ENCODE results near the gene PHACTR3. TPM values are rescaled to one million over a fixed set of nuclear protein-coding genes. Genes with fewer than 3 reads are reported as not detected.

Gene PHACTR3
- total RNA-seq, 1 donor from 2014 or later: 0.14 TPM

DNA sequence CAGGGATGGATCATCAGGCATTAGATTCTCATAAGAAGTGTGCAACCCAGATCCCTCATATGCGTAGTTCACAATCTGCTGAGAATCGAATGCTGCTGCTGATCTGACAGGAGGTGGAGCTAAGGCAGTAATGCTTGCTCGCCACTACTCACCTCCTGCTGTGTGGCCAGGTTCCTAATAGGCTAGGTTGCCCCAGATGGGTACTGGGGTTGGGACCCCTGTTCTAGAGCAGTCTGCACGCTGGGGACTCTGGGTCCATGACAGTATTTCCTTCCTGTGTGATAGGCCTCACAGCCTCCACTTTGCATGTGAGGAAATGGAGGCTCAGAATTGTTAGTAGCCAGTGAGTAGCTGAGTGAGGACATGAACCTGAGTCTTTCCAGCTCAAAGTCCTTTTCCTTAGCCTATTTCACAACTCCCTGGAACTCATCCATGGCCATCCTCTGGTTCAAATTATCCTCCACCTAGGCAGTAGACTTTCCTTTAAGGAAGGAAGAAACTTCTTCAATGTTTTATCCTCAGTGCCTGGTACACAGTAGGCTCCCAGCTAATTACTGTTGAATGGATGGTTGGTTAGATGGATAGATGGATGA, 211.9 kb downstream of the PHACTR3 start:
- peaks cover 3% of the 10 kb centered on the region for H3K9me3 Mint-ChIP-seq (ENCODE audit: unreplicated experiment)
- Histone ChIP-seq H2AFZ (ENCODE audit: low read depth, low read length) (no peak overlapping the region), H3K4me1 (ENCODE audit: insufficient read depth, low read length) (no peaks in the 10 kb centered on the region), H3K79me2 (ENCODE audit: insufficient read depth, low read length) (no peaks in the 10 kb centered on the region), H3K9me3 (ENCODE audit: insufficient read depth, low read depth, low read length) (peaks cover 6% of the 10 kb centered on the region), H3K4me2 (ENCODE audit: low read length) (no peak overlapping the region), H4K20me1 (ENCODE audit: insufficient read depth, low read length) (no peaks in the 10 kb centered on the region), H3K36me3 (ENCODE audit: insufficient read depth, low read length) (no peaks in the 10 kb centered on the region), H3K27ac (ENCODE audit: low read depth, low read length) (no peak overlapping the region), H3K9ac (ENCODE audit: low read length) (no peak overlapping the region), H3K4me3 (ENCODE audit: insufficient read depth, low read depth, low read length) (no peak overlapping the region), H3K27me3 (ENCODE audit: insufficient read depth, low read length) (no peaks in the 10 kb centered on the region)
- H3K36me3 Mint-ChIP-seq (ENCODE audit: low read depth, unreplicated experiment): no peaks in the 10 kb centered on the region
- DNase-seq (ENCODE audit: low read depth) (no peak), FAIRE-seq (no peak)
- H3K4me3 Mint-ChIP-seq (ENCODE audit: unreplicated experiment): no peak overlapping the region
- no peaks in the 10 kb centered on the region for H3K4me1 Mint-ChIP-seq (ENCODE audit: low read depth, unreplicated experiment)
- no peak overlapping the region for H3K27ac Mint-ChIP-seq (ENCODE audit: unreplicated experiment)
- TF ChIP-seq, protein P1, sequence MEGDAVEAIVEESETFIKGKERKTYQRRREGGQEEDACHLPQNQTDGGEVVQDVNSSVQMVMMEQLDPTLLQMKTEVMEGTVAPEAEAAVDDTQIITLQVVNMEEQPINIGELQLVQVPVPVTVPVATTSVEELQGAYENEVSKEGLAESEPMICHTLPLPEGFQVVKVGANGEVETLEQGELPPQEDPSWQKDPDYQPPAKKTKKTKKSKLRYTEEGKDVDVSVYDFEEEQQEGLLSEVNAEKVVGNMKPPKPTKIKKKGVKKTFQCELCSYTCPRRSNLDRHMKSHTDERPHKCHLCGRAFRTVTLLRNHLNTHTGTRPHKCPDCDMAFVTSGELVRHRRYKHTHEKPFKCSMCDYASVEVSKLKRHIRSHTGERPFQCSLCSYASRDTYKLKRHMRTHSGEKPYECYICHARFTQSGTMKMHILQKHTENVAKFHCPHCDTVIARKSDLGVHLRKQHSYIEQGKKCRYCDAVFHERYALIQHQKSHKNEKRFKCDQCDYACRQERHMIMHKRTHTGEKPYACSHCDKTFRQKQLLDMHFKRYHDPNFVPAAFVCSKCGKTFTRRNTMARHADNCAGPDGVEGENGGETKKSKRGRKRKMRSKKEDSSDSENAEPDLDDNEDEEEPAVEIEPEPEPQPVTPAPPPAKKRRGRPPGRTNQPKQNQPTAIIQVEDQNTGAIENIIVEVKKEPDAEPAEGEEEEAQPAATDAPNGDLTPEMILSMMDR (IDR thresholded peaks at IDR 0.05; ENCODE audit: insufficient read depth, low read depth, low read length): no peak
- TF ChIP-seq EZH2 (IDR thresholded peaks at IDR 0.05; ENCODE audit: insufficient read depth, low read length): no peak
- peaks cover 36% of the 10 kb centered on the region for H3K27me3 Mint-ChIP-seq (ENCODE audit: low read depth, unreplicated experiment)

GRCh38 chr20:59817406-59817805, 213.1 kb downstream of the PHACTR3 start:
- H3K4me3 Mint-ChIP-seq (ENCODE audit: unreplicated experiment): no peak overlapping the region
- peaks cover 3% of the 10 kb centered on the region for H3K9me3 Mint-ChIP-seq (ENCODE audit: unreplicated experiment)
- TF ChIP-seq, protein P1 (IDR thresholded peaks at IDR 0.05; ENCODE audit: insufficient read depth, low read depth, low read length): no peak
- TF ChIP-seq EZH2 (IDR thresholded peaks at IDR 0.05; ENCODE audit: insufficient read depth, low read length): no peak
- no peak overlapping the region for H3K9ac ChIP-seq (ENCODE audit: low read length)
- no peaks in the 10 kb centered on the region for H3K36me3 Mint-ChIP-seq (ENCODE audit: low read depth, unreplicated experiment)
- DNase-seq (ENCODE audit: low read depth): no peak
- H3K27ac Mint-ChIP-seq (ENCODE audit: unreplicated experiment): no peak overlapping the region
- no peaks in the 10 kb centered on the region for H3K27me3 ChIP-seq (ENCODE audit: insufficient read depth, low read length)
- H3K36me3 ChIP-seq (ENCODE audit: insufficient read depth, low read length): no peaks in the 10 kb centered on the region
- peaks cover 6% of the 10 kb centered on the region for H3K9me3 ChIP-seq (ENCODE audit: insufficient read depth, low read depth, low read length)
- H3K79me2 ChIP-seq (ENCODE audit: insufficient read depth, low read length): no peaks in the 10 kb centered on the region
- H3K27ac ChIP-seq (ENCODE audit: low read depth, low read length): no peak overlapping the region
- H3K4me3 ChIP-seq (ENCODE audit: insufficient read depth, low read depth, low read length): no peak overlapping the region
- no peak overlapping the region for H3K4me2 ChIP-seq (ENCODE audit: low read length)
- H3K4me1 ChIP-seq (ENCODE audit: insufficient read depth, low read length): no peaks in the 10 kb centered on the region
- no peak overlapping the region for H2AFZ ChIP-seq (ENCODE audit: low read depth, low read length)
- no peaks in the 10 kb centered on the region for H3K4me1 Mint-ChIP-seq (ENCODE audit: low read depth, unreplicated experiment)
- no peaks in the 10 kb centered on the region for H4K20me1 ChIP-seq (ENCODE audit: insufficient read depth, low read length)
- H3K27me3 Mint-ChIP-seq (ENCODE audit: low read depth, unreplicated experiment): peaks cover 30% of the 10 kb centered on the region
- FAIRE-seq: no peak

DNA sequence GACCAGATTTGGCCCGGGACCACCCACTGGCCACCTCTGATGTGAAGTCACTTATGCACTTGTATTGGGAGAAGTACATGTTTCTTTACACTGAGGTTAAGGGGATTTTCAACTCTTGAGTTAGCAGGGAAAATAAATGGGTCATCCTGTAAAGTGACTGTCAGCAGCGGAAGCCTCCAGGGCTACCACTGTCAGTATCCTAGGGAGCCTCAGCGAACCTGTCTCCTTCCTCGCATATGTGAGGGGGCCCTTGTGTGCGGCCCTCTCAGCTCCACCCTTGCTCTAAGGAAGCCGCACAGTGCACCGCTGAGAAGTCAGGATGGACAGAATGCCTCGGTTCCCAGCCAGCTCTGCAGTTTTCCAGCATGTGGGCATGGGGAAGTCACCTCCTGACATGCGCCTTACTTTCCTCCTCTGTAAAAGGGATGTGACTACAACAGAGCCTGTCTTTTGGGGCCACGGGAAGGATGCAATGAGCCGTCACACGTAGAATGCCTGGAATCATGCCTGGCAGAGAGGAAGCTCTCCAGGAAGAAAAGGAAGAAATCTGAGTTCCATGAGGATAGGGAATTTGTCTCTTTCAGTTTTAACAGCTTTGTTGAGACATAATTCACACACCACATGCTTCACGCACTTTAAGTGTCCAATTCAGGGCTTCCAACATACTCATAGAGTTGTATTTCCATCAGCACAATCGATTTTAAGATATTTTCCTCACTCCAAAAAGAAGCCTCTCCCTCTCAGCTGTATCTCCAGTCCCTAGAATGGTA, 213.7 kb downstream of the PHACTR3 start:
- no peak overlapping the region for H3K9ac ChIP-seq (ENCODE audit: low read length)
- Mint-ChIP-seq H3K36me3 (ENCODE audit: low read depth, unreplicated experiment) (no peaks in the 10 kb centered on the region), H3K4me1 (ENCODE audit: low read depth, unreplicated experiment) (no peaks in the 10 kb centered on the region), H3K9me3 (ENCODE audit: unreplicated experiment) (peaks cover 3% of the 10 kb centered on the region), H3K27ac (ENCODE audit: unreplicated experiment) (no peak overlapping the region), H3K4me3 (ENCODE audit: unreplicated experiment) (no peak overlapping the region), H3K27me3 (ENCODE audit: low read depth, unreplicated experiment) (peaks cover 27% of the 10 kb centered on the region)
- H4K20me1 ChIP-seq (ENCODE audit: insufficient read depth, low read length): no peaks in the 10 kb centered on the region
- no peak for DNase-seq (ENCODE audit: low read depth)
- H3K36me3 ChIP-seq (ENCODE audit: insufficient read depth, low read length): no peaks in the 10 kb centered on the region
- H3K4me2 ChIP-seq (ENCODE audit: low read length): no peak overlapping the region
- no peak overlapping the region for H2AFZ ChIP-seq (ENCODE audit: low read depth, low read length)
- H3K79me2 ChIP-seq (ENCODE audit: insufficient read depth, low read length): no peaks in the 10 kb centered on the region
- no peak overlapping the region for H3K27ac ChIP-seq (ENCODE audit: low read depth, low read length)
- no peaks in the 10 kb centered on the region for H3K27me3 ChIP-seq (ENCODE audit: insufficient read depth, low read length)
- no peak for FAIRE-seq
- no peak for TF ChIP-seq EZH2 (IDR thresholded peaks at IDR 0.05; ENCODE audit: insufficient read depth, low read length)
- TF ChIP-seq, protein P1 (IDR thresholded peaks at IDR 0.05; ENCODE audit: insufficient read depth, low read depth, low read length): no peak
- peaks cover 6% of the 10 kb centered on the region for H3K9me3 ChIP-seq (ENCODE audit: insufficient read depth, low read depth, low read length)
- no peaks in the 10 kb centered on the region for H3K4me1 ChIP-seq (ENCODE audit: insufficient read depth, low read length)
- H3K4me3 ChIP-seq (ENCODE audit: insufficient read depth, low read depth, low read length): no peak overlapping the region

Data from astrocyte (in vitro differentiated cells and primary cell).